HG03175 (cell line): ENCODE data around the gene OMA1.
A peak's percentile ranks its signal among the peaks of the same experiment; 100 is the strongest.

Experiments
- ATAC-seq: cut with Tn5 transposase; IDR thresholded peaks from one replicate; pipeline ENCODE4 v1.9.1; 2021; ENCODE audit warnings: mild to moderate bottlenecking, moderate library complexity; ENCODE audit not compliant: unreplicated experiment

Gene OMA1

DNA sequence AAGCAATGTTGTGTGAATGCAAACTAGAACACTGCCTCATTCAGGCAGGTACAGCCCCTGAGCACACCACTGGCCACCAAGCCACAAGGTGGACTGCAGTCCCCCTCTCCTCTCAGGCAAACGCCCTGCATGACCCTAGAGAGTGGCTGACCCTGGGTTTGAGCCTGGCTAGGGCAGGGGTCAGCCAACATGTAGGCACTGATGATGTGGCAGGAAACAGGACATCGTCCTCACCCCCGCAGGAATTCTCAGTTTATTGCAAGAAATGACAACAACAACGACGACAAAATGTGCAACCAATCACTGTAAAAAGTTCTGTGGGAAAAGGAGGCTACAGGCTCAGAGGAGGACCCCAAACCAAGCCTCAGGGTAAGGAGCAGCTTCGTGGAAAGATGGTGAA, 81.3 kb downstream of the OMA1 start:
- no peak for ATAC-seq

GRCh38 chr1:58460469-58460868, 86.1 kb downstream of the OMA1 start:
- no peak for ATAC-seq

GRCh38 chr1:58459911-58460310, 86.6 kb downstream of the OMA1 start:
- no peak for ATAC-seq

DNA sequence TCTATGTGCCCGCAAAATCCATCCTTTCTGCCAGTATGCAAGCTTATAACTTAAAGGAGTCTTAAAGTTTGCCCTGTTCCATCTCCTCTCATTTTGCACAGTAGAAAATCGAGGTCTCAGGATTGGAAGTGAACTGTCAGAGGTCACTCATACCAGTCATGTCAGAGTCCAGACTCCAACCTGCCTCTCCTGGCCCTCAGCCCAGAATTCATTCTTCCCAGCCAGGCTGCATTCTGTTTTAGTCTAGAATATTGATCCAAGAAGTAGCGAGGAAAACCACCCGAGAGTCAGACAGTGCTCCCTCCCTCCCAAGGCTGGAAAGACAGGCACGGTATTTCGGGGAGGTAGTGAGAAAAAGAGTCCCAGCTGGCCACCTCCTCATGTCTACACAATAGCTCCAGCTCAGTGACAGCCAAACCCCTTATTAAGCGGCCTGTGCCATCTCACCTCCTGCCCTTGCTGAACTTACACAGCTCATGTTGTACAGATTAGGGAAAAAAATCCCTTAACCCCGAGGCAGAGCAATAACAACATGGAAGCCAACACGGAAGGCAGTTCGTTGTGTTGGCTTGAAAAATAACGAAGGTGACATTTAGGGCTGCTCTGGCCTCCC, 89.4 kb downstream of the OMA1 start:
- no peak for ATAC-seq

DNA sequence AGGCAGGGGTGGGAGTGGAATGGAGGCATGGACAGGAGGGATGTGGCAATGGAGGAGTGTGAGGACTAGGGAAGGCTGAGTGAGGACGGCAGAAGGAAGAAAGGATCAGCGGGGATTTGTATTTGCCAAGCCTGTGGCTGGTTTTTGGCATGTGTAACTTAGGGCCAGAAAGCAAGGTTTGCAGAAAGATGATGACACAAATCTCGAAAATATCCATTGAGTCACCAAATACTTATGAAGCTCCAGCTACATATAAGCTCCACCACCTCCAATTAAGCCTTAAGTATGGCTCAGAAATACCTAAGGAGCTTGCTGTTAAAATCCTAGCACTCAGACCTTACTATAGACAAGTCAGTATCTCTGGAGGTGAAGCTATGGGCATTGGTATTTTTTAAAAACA, 90.1 kb downstream of the OMA1 start:
- no peak for ATAC-seq

GRCh38 chr1:58454807-58455206, 91.7 kb downstream of the OMA1 start:
- ATAC-seq, result no peak

GRCh38 chr1:58454385-58454784, 92.1 kb downstream of the OMA1 start:
- ATAC-seq, result no peak

DNA sequence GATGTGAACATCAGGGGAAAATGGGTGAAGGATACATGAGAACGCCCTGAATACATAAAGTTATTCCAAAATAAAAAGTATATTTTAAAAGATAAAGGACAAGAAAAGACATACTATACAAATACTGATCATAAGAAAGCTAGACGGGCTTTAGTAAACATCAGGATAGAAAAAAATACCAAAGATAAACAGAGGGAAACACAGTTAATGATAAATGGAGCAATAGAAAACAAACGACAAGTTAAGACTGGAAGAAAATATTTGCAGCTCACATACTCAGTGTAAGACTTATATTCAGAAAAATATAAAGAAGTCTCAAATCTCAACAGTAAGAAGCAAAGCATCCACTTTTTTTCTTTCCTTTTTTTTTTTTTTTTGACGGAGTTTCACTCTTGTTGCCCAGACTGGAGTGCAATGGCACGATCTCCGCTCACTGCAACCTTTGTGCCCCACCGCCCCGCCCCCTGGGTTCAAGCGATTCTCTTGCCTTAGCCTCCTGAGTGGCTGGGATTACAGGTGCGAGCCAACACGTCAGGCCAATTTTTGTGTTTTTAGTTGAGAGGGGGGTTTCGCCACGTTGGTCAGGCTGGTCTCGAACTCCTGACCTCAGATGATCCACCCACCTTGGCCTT, 94.8 kb downstream of the OMA1 start:
- ATAC-seq, result no peak

DNA sequence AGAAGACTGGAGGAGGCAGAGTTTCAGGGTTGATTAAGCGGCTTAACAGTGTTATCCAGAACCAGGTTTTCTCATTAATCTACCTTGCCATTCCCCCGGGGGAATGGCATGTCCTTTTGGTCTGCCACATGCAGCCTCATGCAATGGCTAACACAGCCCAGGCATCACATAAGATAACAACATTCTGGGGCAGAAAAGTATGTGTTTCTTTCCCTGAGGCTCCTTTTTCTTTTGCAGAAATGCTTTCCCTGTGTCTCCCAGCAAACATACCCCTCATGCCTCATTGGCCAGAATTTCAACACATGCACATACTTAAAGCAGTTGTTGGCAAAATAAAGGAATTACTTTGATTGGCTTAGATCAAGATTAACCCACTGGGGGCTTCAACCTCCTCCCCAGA, 98.6 kb downstream of the OMA1 start:
- no peak for ATAC-seq

- no peak for ATAC-seq
These were observed 99.5 kb downstream of the OMA1 start for GRCh38 chr1:58447042-58447441.

- no peak for ATAC-seq
These were observed 100.2 kb downstream of the OMA1 start for GRCh38 chr1:58446368-58446767.

GRCh38 chr1:58443986-58444868, 102.3 kb downstream of the OMA1 start:
- ATAC-seq, result no peak

GRCh38 chr1:58442114-58442513, 104.4 kb downstream of the OMA1 start:
- no peak for ATAC-seq

DNA sequence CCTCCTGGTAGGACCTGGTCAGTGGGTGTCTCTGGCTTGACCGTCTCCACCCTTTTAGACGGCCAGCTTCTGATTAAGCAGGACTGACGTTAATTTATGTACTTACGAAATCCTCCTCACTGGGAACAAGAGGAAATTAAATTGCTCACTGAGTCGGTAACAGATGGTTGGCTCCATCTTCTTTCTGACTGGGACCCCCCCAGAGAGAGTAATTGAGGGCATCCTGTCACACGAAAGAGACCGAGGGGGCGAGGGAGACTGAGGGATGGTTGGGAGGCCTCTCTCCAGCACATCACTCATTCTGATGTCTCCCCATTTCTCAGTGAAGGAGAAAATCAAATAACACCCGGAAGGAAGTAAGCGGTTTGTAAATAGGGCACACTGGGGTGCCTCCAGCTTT, 104.8 kb downstream of the OMA1 start:
- no peak for ATAC-seq

DNA sequence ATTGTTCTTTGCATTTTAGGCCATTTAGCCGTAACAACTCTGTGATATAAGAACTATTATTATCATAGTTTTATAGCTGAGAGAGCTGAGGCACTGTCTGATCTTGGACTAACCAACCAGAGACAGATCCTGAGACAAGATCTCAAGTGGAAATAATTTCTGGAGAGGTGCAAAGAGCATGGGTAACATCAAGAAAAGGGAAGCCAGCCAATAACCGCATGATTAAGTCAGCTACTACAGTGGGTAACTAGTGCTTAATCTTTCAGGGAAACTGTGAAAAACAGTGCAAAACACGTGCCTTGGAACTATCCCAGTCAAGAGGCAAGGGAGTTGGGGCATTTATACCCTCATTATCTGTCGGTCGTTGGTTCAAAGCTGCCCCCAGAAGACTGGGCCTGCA, 105.8 kb downstream of the OMA1 start:
- no peak for ATAC-seq

GRCh38 chr1:58439946-58440345, 106.6 kb downstream of the OMA1 start:
- ATAC-seq, result no peak

GRCh38 chr1:58438468-58438867, 108.1 kb downstream of the OMA1 start:
- ATAC-seq, result no peak

DNA sequence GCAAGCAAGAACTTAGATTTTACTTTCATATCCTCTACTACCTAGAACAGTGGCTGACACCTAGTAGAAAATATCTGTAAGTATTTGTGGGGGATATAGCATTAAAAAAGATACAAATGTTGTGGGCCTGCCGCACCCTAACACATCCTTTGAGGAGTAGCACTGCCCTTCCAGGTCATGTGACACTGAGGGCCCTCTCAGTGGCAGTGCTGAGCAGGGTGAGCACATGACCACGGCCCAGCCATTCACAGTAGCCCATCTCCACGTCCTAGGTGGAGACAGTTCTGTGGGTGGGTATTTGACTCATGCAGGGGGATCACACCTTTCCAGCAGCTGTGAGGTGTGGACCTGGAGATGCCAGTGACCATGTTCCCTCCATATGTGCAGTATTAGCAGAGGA, 108.9 kb downstream of the OMA1 start:
- peak; percentile 56 for ATAC-seq

- no peak for ATAC-seq
These were observed 109.8 kb downstream of the OMA1 start for GRCh38 chr1:58436615-58437297.

- ATAC-seq, result no peak
These were observed 111.2 kb downstream of the OMA1 start for GRCh38 chr1:58435376-58435775.

DNA sequence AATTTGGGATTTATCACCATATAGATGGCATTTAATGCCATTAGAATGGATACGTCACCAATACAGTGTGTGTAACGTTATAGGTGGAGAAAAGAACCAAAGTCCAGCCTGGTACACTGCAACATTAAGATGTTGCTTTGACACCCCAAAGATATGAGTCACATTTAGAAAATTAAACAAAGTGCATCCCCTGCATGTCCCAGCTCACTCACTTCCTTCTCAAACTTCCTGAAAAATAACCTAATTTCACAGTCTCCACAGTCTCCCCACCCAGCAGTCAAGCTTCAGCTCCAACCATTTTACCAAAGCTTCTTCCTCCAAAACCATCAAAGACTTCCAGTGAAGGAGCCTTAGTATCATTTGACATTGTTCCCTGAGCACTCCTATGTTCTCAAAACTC, 111.9 kb downstream of the OMA1 start:
- ATAC-seq, result no peak
